Muscle of arm (tissue), 12 donors: ENCODE measurements around the gene TCIRG1. TPM values are rescaled to one million over a fixed set of nuclear protein-coding genes. Genes with fewer than 3 reads are reported as not detected.

Experiments used
- DNase-seq: peaks from one replicate; pipeline ENCODE4 v3.0.0-alpha.2; 2013
- polyA plus RNA-seq, 12 donors: library from polyadenylated mRNA; unstranded; fragments of 120-200 nt; gene quantifications; one replicate each; pipeline ENCODE4 v1.2.1, GENCODE V29; 2013; ENCODE audit not compliant: insufficient read length in 12 of 12

TCIRG1 gene
- polyA plus RNA-seq, 12 donors: 15.3 to 47.2 (median 24.0) TPM; not detected in 1

DNA sequence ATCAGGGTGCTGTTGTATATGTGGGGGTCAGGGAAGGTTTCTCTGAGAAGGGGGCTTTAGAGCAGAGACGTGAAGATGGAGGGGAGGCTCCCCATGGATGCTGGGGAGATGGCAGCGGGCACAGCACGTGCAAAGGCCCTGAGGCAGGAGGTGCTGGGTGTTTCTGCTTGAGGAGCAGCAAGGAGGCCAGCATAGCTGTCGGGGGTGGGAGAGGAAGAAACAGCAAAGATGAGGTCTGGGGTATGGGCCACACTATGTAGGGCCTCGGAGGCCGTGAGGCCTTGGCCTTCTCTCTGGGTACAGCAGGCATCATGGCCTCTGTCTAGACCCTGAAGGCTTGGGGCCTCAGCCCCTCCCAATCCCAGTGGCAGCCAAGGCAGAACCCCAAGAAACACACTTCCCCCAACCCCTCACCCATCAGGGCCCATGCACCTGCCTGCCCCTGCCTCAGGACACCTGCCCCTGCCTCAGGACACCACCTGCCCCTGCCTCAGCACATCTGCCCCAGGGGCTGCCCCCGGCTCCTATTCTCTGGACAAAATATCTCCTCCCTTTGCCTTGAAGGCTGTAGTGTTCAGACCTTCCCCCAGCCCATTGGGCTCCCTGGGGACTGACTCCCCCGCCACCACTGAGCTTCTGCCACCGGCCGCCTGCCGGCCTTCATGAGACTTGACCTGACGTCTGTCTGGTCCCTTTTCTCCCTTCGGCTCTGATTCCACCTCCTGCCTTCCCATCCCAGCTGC is 22.5 kb upstream of the TCIRG1 start:
- DNase-seq: no peak

DNA sequence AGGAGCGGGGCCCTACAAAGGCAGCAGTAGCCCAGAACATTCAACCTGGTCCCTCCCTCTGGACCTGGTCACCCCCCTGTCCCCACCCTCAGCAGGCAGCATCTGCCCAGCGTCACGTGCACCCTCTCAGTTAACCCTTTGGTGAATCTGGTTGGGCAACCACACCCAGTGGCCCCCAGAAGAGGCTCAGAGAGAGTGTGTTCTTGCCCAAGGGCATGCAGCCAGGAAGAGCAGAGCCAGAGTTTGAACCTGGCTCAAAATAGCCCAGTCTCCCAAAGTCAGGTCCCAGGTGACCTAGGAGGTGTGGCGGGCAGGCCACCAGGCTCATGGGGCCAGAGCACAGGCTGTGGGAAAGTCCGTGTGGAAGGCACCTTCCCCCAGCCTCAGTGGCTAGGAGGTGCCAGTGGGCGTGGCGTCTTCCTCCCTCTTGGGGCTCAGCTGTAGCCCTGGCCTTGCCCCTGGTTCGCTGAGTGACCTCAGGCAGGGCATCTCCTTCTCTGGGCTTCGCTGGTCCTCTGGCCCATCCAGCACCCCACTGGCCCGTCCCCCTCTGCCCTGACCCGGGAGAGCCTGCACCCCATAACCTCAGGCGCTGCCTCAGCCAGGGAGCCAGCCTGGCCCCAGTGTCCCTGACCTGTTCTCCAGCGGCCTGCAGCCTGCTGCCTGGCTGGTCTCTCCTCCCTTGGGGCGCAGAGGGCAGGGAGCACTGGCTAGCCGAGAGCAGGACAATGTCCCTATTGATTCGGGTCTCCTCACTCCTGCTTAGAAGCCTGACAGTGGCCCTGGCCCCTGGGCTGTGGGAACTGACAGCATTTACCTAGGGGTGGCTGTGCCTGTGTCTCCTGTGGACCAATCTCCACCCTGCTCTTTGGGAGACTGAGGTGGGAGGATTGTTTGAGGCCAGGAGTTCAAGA is 21.7 kb upstream of the TCIRG1 start:
- DNase-seq: no peak

DNA sequence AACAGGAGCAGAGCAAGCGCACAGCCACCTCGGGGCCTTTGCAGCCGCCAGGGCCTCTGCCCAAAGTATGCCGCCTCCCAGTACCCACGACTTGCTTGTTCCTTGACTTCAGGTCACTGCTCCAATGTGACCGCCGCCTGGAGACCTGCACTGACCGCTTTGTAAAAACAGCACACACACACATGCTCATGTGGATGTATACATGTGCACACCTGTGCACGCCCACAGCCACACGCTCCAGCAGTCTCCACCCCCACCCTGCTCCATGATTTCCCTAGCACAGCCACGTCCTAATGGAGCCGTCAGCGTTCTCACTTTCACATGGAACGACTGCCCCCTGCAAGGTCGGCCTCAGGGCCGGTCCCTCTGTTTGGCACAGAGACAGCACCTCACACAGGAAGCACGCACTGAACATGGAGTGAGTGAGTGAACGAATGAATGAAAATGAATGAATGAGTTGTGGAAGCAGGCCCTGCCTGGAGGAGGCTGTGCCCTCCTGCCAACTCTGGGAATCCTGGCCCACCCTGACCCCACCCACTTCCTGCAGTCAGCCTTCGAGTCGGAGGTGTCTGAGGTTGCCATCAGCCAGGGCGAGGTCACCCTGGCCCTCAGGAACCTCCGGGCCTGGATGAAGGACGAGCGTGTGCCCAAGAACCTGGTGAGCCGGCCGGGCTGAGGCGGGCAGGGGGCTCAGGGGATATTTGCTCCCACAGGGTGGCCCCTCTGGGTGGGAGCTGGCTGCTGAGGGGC is 20.7 kb upstream of the TCIRG1 start:
- DNase-seq: no peak

DNA sequence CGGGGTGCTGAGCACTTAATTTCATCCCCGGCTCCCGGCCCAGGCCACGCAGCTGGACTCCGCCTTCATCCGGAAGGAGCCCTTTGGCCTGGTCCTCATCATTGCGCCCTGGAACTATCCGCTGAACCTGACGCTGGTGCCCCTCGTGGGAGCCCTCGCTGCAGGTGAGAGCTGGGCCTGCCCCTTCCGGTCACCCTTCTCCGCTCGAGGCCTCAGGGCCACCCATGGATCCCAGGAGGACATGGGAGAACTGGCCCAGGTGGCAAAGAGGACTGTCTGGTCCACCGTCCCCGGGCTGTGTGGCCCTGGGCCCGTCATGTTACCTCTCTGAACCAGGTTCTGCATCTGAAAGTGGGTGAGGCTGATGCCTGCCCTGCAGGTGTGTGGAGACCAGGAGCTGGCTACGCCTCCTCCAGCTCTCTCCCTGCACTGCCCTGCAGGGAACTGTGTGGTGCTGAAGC is 20.1 kb upstream of the TCIRG1 start:
- DNase-seq: no peak

DNA sequence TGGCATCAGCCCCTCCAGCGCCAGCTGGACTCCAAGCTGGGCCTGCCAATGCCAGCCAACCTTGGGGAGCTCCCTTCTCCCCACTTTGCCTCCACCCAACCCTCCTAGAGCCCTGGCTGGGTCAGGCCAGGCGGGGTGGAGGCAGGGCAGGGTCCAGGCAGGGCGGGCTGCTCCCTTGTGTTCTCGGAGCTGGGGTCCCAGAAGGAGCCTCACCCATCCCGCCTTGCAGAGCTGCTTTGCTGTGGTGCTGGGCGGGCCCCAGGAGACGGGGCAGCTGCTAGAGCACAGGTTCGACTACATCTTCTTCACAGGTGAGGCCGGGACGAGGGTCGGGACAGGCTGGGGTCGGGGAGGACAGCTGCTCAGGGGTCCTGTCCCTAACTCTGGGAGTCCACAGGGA is 19.3 kb upstream of the TCIRG1 start:
- DNase-seq: no peak

DNA sequence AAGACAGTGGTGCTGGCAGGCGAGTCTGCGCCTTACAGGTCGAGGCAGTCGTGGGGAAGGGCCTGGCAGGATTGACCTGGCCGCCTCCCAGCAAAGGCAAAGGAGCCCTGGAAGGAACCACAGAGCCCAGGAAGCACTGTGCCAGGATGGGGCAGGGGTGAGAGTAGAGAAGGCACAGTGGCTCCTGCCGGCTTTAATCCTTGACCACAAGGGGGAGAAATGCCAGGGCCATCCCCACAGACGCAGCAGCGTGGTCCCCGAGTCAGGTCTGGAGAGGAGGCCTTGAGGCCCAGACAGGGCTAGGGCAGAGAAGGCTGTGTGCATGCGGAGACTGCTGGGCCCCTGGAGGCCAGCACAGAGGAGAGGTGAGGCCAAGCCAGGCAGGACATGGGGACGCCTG is 18.2 kb upstream of the TCIRG1 start:
- DNase-seq: no peak

DNA sequence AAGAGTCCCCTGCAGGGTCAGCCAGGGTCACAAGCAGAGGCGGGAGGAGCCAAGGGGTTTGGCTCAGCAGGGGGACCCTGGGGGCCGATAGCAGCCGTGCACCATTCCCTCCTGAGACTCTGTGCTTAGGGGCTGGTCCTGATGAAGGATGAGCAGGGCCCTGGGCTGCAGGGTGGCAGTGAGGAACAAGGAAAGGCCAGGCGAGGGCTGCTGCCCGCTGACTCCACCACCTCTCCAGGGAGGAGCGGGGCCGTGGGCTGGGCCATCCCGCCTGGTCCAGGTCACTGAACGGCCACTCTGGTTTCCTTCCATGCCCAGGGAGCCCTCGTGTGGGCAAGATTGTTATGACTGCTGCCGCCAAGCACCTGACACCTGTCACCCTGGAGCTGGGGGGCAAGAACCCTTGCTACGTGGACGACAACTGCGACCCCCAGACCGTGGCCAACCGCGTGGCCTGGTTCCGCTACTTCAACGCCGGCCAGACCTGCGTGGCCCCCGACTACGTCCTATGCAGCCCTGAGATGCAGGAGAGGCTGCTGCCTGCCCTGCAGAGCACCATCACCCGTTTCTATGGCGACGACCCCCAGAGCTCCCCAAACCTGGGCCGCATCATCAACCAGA is 17.5 kb upstream of the TCIRG1 start:
- DNase-seq: no peak

DNA sequence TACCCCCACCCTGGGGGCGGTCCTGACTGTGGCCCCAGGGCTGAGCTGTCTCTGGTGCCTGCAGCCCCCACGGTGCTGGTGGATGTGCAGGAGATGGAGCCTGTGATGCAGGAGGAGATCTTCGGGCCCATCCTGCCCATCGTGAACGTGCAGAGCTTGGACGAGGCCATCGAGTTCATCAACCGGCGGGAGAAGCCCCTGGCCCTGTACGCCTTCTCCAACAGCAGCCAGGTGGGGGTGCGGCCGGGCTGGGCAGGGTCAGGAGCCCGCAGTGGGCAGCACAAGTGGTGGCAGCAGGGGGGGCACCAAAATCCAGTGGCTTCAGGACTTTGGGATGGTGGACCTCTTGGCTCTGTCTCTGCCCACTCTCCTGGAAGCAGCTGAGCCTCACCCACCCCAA is 16.3 kb upstream of the TCIRG1 start:
- no peak for DNase-seq

DNA sequence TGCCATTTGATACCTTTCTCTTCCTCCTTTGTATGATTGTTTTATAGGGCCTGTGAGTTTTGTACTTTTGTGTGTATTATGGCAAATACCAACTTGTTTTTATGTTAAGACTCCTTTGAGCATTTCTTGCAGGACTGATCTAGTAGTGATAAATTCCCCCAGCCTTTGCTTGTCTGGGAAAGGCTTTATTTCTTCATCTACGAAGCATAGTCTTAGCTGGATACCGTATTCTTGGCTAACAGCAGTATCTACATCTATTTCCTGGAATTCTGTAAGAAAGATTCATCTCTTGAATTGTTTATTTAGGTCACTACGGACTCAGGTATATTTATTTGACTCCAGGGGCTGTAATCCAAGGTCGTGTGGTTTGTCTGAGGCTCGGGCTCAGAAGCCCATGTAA is 14.3 kb upstream of the TCIRG1 start:
- no peak for DNase-seq

DNA sequence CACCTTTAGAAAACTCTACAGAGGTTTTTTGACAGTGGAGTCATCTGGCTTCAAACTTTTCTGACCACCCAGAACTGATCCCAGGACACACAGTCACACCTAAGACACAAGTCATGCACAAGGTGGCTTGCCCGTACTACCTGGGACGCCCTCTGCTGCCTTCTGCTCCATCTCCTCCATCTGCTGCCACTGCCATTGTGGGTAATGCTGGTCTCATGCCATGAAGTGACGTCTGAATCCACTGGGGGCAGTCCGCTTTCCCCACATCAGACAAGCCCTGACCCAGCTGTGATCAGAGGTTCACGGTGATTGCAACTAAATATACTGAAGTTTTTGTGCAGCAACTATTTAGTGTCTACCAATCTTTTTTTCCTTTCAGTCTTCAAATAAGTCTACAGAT is 13.8 kb upstream of the TCIRG1 start:
- no peak for DNase-seq

DNA sequence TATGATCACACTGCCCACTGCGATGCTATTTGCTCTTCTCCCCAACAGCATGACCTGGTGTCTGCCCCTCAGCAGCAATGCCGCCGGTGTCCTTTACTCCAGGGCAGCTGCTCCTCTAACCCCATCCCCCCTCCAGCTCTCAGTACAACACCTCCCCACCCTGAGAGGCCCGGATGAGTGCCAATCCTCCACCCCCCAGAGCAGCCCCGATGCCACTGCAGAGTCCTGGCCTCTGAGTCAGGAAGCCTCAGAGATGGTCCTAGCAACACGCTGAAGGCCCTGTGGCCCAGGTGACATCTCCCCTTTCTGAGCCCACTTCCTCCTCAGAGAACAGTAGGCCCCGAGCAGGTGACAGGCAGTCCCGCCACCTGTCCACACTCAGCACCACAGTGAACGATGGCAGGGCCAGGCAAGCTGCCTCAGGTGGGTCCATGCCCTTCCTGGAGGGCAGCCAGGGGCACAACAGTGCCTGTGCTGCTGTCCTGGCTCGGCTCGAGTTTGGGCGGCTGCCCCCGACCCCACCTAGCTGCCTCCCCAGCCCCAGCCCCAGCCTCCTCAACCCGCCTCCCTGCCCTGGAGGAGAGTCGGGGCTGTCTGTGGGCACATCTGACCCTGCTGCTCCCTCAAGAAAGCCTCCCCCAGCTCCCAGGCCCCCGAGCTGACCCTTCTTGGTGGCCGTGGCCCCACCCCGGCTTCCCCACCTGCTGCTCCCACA is 12.3 kb upstream of the TCIRG1 start:
- no peak for DNase-seq

DNA sequence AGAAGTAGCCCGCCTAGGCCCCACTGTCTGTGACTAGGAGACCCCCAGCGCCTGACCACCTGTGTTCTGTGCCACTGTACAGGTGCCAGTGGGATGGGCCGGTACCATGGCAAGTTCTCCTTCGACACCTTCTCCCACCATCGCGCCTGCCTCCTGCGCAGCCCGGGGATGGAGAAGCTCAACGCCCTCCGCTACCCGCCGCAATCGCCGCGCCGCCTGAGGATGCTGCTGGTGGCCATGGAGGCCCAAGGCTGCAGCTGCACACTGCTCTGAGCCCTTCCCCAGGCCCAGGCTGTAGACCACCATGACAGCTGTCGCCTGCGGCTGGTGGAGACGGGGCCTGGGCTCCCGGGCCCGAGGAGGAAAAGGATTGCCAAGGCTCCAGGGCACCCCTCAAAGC is 11.2 kb upstream of the TCIRG1 start:
- DNase-seq: no peak

DNA sequence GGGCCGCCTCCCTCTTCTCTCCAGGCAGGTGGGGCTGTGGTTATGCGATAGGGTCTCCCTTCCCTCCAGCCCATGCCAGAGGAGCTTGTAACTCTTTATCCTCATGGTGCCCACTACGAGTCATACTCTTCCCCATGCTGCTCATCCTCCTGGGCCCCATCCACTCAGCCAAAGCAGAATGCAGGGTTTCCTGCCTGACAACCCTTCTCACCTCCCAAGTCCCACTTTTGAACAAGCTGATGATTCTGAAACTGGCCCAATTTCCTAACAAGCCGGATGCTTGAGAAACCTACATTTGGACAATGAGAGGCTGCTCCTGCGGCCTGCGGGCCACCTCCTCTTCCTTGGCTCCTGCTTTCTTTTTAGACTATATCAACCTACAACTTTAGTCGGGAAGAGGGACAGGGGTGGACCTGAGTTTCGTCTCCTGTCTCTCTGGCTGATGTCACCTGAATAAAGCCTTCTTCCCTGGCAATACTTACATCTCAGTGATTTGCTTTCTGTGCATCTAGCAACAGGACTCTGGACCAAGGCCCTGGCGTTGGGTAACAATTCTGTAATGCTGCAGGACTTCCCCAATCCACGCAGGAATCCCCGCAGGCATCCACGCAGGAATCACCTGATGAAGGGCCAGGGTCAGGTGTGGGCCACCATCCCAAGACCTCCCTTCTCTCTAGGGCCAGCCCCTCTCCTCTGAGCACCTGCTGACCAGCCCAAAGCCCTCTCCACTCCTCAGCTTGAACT is 9.9 kb upstream of the TCIRG1 start:
- DNase-seq: no peak

DNA sequence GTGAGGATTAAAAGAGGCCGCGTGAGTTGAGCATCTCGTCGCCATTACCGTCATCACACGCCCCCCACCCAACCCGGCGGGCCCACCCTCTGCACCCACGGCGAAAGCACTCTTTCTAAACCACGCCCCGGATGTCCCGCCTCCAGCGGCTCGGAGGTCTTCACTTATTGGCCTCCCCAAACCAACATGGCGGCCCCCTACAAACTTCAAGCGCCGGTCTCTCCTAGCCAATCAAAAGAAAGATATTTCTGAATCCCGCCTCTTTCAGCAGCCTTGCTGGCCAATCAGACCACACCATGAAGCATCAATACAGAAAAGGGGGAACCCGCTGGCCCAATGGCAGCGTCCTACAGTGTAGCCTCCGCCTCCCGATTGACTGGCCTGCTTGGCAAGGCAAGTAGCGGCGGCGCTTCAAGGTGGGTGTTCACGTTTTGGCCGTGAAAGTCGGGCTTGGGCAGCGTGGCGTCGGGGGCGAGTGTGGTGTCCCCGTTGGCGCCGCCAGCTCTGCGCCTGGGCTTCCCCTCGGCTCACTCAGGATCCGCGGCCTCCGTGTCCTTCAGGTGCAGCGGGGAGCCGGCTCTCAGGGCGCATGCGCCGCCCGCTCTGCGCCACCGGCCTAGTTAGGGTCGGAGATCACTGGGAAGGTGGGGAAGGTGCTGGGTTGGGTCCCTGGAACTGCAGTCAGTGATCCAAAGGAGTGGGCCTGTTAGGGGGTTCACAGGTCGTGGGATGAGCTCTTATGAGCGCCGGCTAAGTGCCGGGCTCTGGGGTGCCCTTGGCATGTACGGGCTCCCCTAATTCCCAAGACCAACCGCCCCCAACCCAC is 8.3 kb upstream of the TCIRG1 start, which contains the start of gene NDUFS8:
Gene NDUFS8 (plus strand): TSS at position 364 of the 826 bp plus-strand sequence. CDS start 1,471 bp downstream, outside the sequence.
- DNase-seq: peak; percentile 98

DNA sequence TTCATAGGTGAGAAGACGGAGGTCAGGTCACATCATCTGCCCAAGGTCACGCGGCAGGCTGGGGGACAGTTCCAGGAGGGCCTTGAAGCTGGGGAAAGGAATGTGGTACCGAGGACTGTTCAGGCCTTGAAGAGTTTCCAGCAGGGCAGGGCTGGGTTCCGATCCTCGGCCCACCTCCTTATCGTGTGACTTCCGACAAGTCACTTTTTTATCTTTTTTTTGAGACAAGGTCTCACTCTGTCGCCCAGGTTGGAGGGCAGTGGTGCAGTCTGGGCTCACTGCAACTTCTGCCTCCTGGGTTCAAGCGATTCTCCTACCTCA is 7.7 kb upstream of the TCIRG1 start:
- no peak for DNase-seq

DNA sequence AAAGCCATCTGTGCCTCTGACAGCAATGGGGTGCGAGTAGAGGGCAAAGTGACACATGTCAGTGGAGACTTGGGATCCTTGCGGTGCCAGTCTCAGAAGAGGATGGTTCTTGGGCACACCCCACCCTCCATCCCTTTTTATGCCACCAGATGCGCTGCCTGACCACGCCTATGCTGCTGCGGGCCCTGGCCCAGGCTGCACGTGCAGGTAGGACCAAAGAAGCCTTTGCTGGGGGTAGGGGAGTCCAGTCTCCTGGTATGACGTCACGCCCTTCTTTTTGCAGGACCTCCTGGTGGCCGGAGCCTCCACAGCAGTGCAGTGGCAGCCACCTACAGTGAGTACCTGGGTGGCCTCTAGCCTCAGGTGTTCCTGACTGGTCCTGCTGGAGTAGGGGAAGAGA is 6.8 kb upstream of the TCIRG1 start:
- DNase-seq: no peak

DNA sequence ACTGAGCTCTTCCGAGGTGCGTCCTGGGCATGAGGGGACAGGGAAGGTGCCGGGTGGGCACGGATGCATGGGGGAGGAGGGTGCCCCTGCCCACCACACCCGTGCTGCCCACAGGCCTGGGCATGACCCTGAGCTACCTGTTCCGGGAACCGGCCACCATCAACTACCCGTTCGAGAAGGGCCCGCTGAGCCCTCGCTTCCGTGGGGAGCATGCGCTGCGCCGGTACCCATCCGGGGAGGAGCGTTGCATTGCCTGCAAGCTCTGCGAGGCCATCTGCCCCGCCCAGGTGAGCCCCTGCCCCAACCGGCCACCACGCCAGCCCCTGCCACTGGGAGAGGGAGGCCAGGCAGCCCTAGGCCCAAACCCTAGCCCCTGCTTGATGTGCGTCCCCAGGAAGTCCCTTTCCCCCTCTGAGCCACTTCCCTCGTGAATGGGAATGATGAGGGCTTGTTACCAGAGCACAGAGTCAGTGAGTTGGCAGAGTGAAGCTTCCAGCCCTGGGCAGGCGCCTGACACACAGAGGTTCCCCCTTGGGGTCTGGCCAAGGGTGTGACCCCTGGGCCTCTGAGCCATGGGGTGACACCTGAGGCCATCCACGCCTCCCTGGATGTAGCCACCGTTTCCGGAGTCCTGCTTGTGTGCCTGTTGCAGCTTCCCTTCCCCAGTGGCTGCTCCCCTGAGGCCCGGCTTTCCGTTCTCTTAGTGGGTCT is 5.7 kb upstream of the TCIRG1 start:
- no peak for DNase-seq

DNA sequence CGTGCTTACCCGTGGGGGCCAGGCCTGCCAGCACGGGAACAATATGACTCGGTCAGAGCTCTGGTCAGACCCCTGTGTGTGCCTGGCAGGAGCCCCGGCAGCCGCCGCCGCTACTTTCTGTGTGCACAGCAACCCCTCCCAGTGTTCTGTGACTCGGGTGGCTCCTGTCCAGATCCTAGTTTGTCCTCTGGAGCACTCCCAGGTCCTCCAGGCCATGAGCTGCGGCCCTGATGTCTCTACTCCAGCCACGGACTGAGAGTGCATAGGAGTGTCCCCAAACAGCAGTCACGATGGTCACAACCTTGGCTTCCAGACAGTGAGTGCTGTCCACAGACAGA is 5.1 kb upstream of the TCIRG1 start:
- DNase-seq: no peak

DNA sequence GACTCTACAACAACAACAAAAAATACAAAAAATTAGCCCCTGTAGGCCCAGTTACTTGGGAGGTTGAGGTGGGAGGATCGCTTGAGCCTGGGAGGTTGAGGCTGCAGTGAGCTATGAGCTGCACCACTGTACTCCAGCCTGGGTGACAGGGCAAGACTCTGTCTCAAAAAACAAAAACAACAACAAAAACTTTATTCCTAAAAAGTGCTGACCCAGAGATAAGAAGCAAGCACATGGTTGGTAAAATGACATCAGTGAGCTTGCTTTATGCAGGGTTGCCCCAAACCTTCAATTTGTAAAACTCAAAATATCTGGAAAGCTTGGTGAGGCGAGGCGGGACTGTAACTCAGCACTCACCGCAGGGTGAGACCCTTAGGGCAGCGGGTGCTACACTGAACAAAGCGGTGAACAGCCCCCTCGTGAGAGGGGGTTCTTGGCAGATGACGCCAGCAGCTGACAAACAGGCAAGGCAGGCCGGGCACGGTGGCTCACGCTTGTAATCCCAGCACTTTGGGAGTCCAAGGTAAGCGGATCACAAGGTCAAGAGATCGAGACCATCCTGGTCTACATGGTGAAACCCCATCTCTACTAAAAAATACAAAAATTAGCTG is 3.5 kb upstream of the TCIRG1 start:
- DNase-seq: no peak
